ENCODE measurements around the gene CADM2.

The CADM2 gene

GRCh38 chr3:85050821-85051220, 92.0 kb downstream of the CADM2 start:
- H3K79me2 ChIP-seq (ENCODE audit: insufficient read depth, low read depth), result no peaks in the 10 kb centered on the region
- H4K20me1 ChIP-seq (ENCODE audit: insufficient read depth), result no peaks in the 10 kb centered on the region
- H3K27me3 ChIP-seq (ENCODE audit: insufficient read depth, low read depth), result no peaks in the 10 kb centered on the region
- no peak for TF ChIP-seq CTCF (conservative IDR thresholded peaks at IDR 0.05; ENCODE audit: low read depth, low read length)
- no peak overlapping the region for H3K9ac ChIP-seq
- H3K4me3 ChIP-seq (IDR thresholded peaks at IDR 0.05; ENCODE audit: insufficient read depth, low read depth, low read length), result no peak overlapping the region
- no peak overlapping the region for H3K4me2 ChIP-seq
- no peaks in the 10 kb centered on the region for H3K4me1 ChIP-seq (ENCODE audit: low read depth, poor library complexity, severe bottlenecking)
- H3K36me3 ChIP-seq (ENCODE audit: insufficient read depth), result no peaks in the 10 kb centered on the region
- H3K27ac ChIP-seq, result no peak overlapping the region
- H2AFZ ChIP-seq (ENCODE audit: low read depth), result no peak overlapping the region

GRCh38 chr3:85051786-85052185, 93.0 kb downstream of the CADM2 start:
- Histone ChIP-seq H3K27ac (no peak overlapping the region), H3K36me3 (ENCODE audit: insufficient read depth) (no peaks in the 10 kb centered on the region), H3K4me2 (no peak overlapping the region), H3K4me1 (ENCODE audit: low read depth, poor library complexity, severe bottlenecking) (no peaks in the 10 kb centered on the region), H2AFZ (ENCODE audit: low read depth) (no peak overlapping the region), H3K79me2 (ENCODE audit: insufficient read depth, low read depth) (no peaks in the 10 kb centered on the region), H3K27me3 (ENCODE audit: insufficient read depth, low read depth) (no peaks in the 10 kb centered on the region), H3K4me3 (IDR thresholded peaks at IDR 0.05; ENCODE audit: insufficient read depth, low read depth, low read length) (no peak overlapping the region), H3K9ac (no peak overlapping the region), H4K20me1 (ENCODE audit: insufficient read depth) (no peaks in the 10 kb centered on the region)
- TF ChIP-seq CTCF (conservative IDR thresholded peaks at IDR 0.05; ENCODE audit: low read depth, low read length), result no peak

GRCh38 chr3:85053626-85054025, 94.8 kb downstream of the CADM2 start:
- Histone ChIP-seq H3K4me2 (no peak overlapping the region), H3K36me3 (ENCODE audit: insufficient read depth) (no peaks in the 10 kb centered on the region), H3K4me1 (ENCODE audit: low read depth, poor library complexity, severe bottlenecking) (no peaks in the 10 kb centered on the region), H2AFZ (ENCODE audit: low read depth) (no peak overlapping the region), H3K27ac (no peak overlapping the region), H3K27me3 (ENCODE audit: insufficient read depth, low read depth) (no peaks in the 10 kb centered on the region), H3K4me3 (IDR thresholded peaks at IDR 0.05; ENCODE audit: insufficient read depth, low read depth, low read length) (no peak overlapping the region), H3K9ac (no peak overlapping the region), H3K79me2 (ENCODE audit: insufficient read depth, low read depth) (no peaks in the 10 kb centered on the region), H4K20me1 (ENCODE audit: insufficient read depth) (no peaks in the 10 kb centered on the region)
- no peak for TF ChIP-seq CTCF (conservative IDR thresholded peaks at IDR 0.05; ENCODE audit: low read depth, low read length)

GRCh38 chr3:85054579-85054978, 95.8 kb downstream of the CADM2 start:
- no peak for TF ChIP-seq CTCF (conservative IDR thresholded peaks at IDR 0.05; ENCODE audit: low read depth, low read length)
- no peaks in the 10 kb centered on the region for H4K20me1 ChIP-seq (ENCODE audit: insufficient read depth)
- no peak overlapping the region for H3K4me2 ChIP-seq
- no peaks in the 10 kb centered on the region for H3K27me3 ChIP-seq (ENCODE audit: insufficient read depth, low read depth)
- H3K27ac ChIP-seq, result no peak overlapping the region
- no peaks in the 10 kb centered on the region for H3K79me2 ChIP-seq (ENCODE audit: insufficient read depth, low read depth)
- no peak overlapping the region for H3K9ac ChIP-seq
- H3K4me1 ChIP-seq (ENCODE audit: low read depth, poor library complexity, severe bottlenecking), result no peaks in the 10 kb centered on the region
- no peak overlapping the region for H3K4me3 ChIP-seq (IDR thresholded peaks at IDR 0.05; ENCODE audit: insufficient read depth, low read depth, low read length)
- no peak overlapping the region for H2AFZ ChIP-seq (ENCODE audit: low read depth)
- H3K36me3 ChIP-seq (ENCODE audit: insufficient read depth), result no peaks in the 10 kb centered on the region

GRCh38 chr3:85068911-85069310, 110.1 kb downstream of the CADM2 start:
- Histone ChIP-seq H3K27me3 (ENCODE audit: insufficient read depth, low read depth) (no peaks in the 10 kb centered on the region), H3K9ac (no peak overlapping the region), H2AFZ (ENCODE audit: low read depth) (no peak overlapping the region), H3K79me2 (ENCODE audit: insufficient read depth, low read depth) (no peaks in the 10 kb centered on the region), H3K36me3 (ENCODE audit: insufficient read depth) (no peaks in the 10 kb centered on the region), H3K4me1 (ENCODE audit: low read depth, poor library complexity, severe bottlenecking) (no peaks in the 10 kb centered on the region), H3K27ac (no peak overlapping the region), H4K20me1 (ENCODE audit: insufficient read depth) (no peaks in the 10 kb centered on the region), H3K4me2 (no peak overlapping the region), H3K4me3 (IDR thresholded peaks at IDR 0.05; ENCODE audit: insufficient read depth, low read depth, low read length) (no peak overlapping the region)
- no peak for TF ChIP-seq CTCF (conservative IDR thresholded peaks at IDR 0.05; ENCODE audit: low read depth, low read length)

All from KMS-11 (cell line).